ENCODE results near the gene ZBTB7C. TPM values are rescaled to one million over a fixed set of nuclear protein-coding genes. Genes with fewer than 3 reads are reported as not detected.
A peak's percentile ranks its signal among the peaks of the same experiment; 100 is the strongest.

ZBTB7C gene
- total and polyA plus RNA-seq, 2 of the 8 experiments (the other 6 are each of a cell fraction or from before 2014, with no cell fraction given), result 0.15 to 0.45 TPM

- no peaks in the 10 kb centered on the region for H3K79me2 ChIP-seq (ENCODE audit: control insufficient read depth in 1 of 2, insufficient read depth in 2 of 2, low read length in 2 of 2)
- no peak overlapping the region for H4K5ac ChIP-seq (ENCODE audit: insufficient read length, low read depth, low read length)
- no peaks in the 10 kb centered on the region for H4K20me1 ChIP-seq (replicated peaks in 1 of 2; ENCODE audit: control insufficient read depth in 1 of 2, insufficient read depth in 2 of 2, low read length in 2 of 2)
- H3K14ac ChIP-seq (ENCODE audit: insufficient read length), result no peak overlapping the region
- no peak overlapping the region for H2BK120ac ChIP-seq (replicated peaks; ENCODE audit: low read depth, low read length)
- CTCF ChIA-PET (ENCODE audit: partially characterized antibody), result interaction anchor here (1.2 to 1.6 kb wide), 2 partner anchors 9 to 16 kb away, joined by 3 to 4 read pairs; no protein-coding TSS in a partner anchor
- H2BK5ac ChIP-seq (ENCODE audit: low read depth, low read length), result no peak overlapping the region
- H2BK20ac ChIP-seq (ENCODE audit: low read length), result no peak overlapping the region
- 76% methylated on average over 6 of the region's 6 CpGs; no CpG with 5 or more reads in 1 of the 2 experiments for WGBS, 2 experiments (ENCODE audit: extremely low coverage in 1 of 2, insufficient coverage in 1 of 2, insufficient read length in 1 of 2, insufficient replicate concordance in 2 of 2, low coverage in 1 of 2, low lambda C conversion rate in 2 of 2, missing lambda C conversion rate in 1 of 2)
- H3K36me3 ChIP-seq (ENCODE audit: control insufficient read depth in 2 of 4, insufficient read depth in 4 of 4, low read length in 3 of 4), result no peaks in the 10 kb centered on the region
- H3K4me2 ChIP-seq (ENCODE audit: insufficient read depth in 1 of 2, low read depth in 2 of 2, low read length in 2 of 2), result no peak overlapping the region; a peak in 1 of 4 replicates
- H3K23me2 ChIP-seq (ENCODE audit: low read depth, low read length), result no peaks in the 10 kb centered on the region
- H2AFZ ChIP-seq (ENCODE audit: low read length), result no peak overlapping the region
- no peak overlapping the region for H3K4ac ChIP-seq (replicated peaks; ENCODE audit: insufficient read length, low read depth, low read length)
- FAIRE-seq (no peak), DNase-seq (ENCODE audit: low read depth in 1 of 2, low spot score in 2 of 2) (no peak)
- H3K9ac ChIP-seq (replicated peaks in 1 of 4; ENCODE audit: extremely low read depth in 1 of 4, low read depth in 3 of 4, low read length in 3 of 4), result no peak overlapping the region
- H3K27me3 ChIP-seq (replicated peaks in 1 of 4; ENCODE audit: control insufficient read depth in 3 of 4, extremely low read depth in 1 of 4, insufficient read depth in 3 of 4, low read length in 3 of 4), result no peaks in the 10 kb centered on the region
- POLR2A ChIA-PET (ENCODE audit: partially characterized antibody), result no interaction called here
- H3K56ac ChIP-seq (replicated peaks; ENCODE audit: insufficient read length, low read depth, low read length), result no peak overlapping the region
- H2BK15ac ChIP-seq (ENCODE audit: low read length), result peak overlapping the region; percentile 53; the same call in 1 of the 2 replicates
- no peak overlapping the region for H3K4me3 ChIP-seq (ENCODE audit: extremely low read depth in 1 of 4, insufficient read depth in 2 of 4, low read depth in 3 of 4, low read length in 4 of 4)
- no peaks in the 10 kb centered on the region for H3K9me3 ChIP-seq (ENCODE audit: insufficient read depth in 2 of 2, low read depth in 1 of 2, low read length in 1 of 2)
- peaks cover 2 to 16% (median 9%) of the 10 kb centered on the region in 4 experiments; a peak in 5 of 7 replicates for H3K4me1 ChIP-seq (replicated peaks in 1 of 4; ENCODE audit: control insufficient read depth in 3 of 4, insufficient read depth in 4 of 4, low read length in 3 of 4)
- no peak overlapping the region for H4K8ac ChIP-seq (ENCODE audit: extremely low read depth, insufficient read depth, low read length)
- no peak overlapping the region for H4K91ac ChIP-seq (replicated peaks; ENCODE audit: insufficient read length, low read length)
- no peak overlapping the region for H3K23ac ChIP-seq (ENCODE audit: insufficient read length)
- no peaks in the 10 kb centered on the region for H3K79me1 ChIP-seq (ENCODE audit: low read depth, low read length)
- peak overlapping the region; percentile 44; the same call in 1 of the 2 replicates for H2BK12ac ChIP-seq (ENCODE audit: low read depth, low read length)
- no peak overlapping the region for H2AK5ac ChIP-seq (ENCODE audit: low read depth, low read length)
- no peak overlapping the region for H3K27ac ChIP-seq (ENCODE audit: low read depth, low read length)
- no peak overlapping the region for H3K18ac ChIP-seq (ENCODE audit: extremely low read depth, low read length)
- TF ChIP-seq YY1 (IDR thresholded peaks at IDR 0.05; ENCODE audit: low read depth, low read length) (no peak), SP1 (IDR thresholded peaks at IDR 0.05; ENCODE audit: low read depth, low read length) (no peak), HDAC6 (IDR thresholded peaks at IDR 0.05; ENCODE audit: low read depth, low read length) (no peak), SP4 (IDR thresholded peaks at IDR 0.05; ENCODE audit: low read length) (no peak), CREB1 (IDR thresholded peaks at IDR 0.05) (no peak), BACH1 (IDR thresholded peaks at IDR 0.05; ENCODE audit: low read length) (no peak), TCF12 (IDR thresholded peaks at IDR 0.05; ENCODE audit: low read depth, low read length) (no peak), MAFK (IDR thresholded peaks at IDR 0.05; ENCODE audit: low read depth, low read length) (no peak), BRCA1 (IDR thresholded peaks at IDR 0.05; ENCODE audit: low read depth, low read length) (no peak), RXRA (IDR thresholded peaks at IDR 0.05; ENCODE audit: insufficient read depth, low read depth, low read length) (no peak), TAF7 (optimal IDR thresholded peaks at IDR 0.05; ENCODE audit: borderline replicate concordance, low read depth, low read length) (no peak), ZNF274 (IDR thresholded peaks at IDR 0.05; ENCODE audit: borderline replicate concordance, extremely low read depth, low read length) (no peak), RBBP5 (IDR thresholded peaks at IDR 0.05; ENCODE audit: borderline replicate concordance, low read depth, low read length) (no peak), KDM4A (IDR thresholded peaks at IDR 0.05; ENCODE audit: low read depth, low read length, severe bottlenecking) (no peak)
Measured at GRCh38 chr18:48125724-48126123, 283.5 kb downstream of the ZBTB7C start.
